Choroid plexus epithelial cell (primary cell): ENCODE measurements around the gene YAF2.

Source experiments
- DNase-seq: peaks from one replicate; pipeline ENCODE4 v3.0.0-alpha.2; 2010; ENCODE audit warnings: low read depth
- H3K4me3 ChIP-seq: 2 replicates; pipeline ENCODE4 v1.5.1; 2011; ENCODE audit warnings: low read depth, mild to moderate bottlenecking, control low read depth, low read length, moderate library complexity
- CTCF ChIP-seq: conservative IDR thresholded peaks from 2 replicates; pipeline ENCODE4 v1.5.1; 2011; ENCODE audit warnings: low read depth, mild to moderate bottlenecking, control low read depth, inconsistent platforms, low read length, moderate library complexity

Gene YAF2

GRCh38 chr12:42281844-42282243 lies 43.8 kb upstream of the YAF2 start:
- DNase-seq: no peak
- no peak for TF ChIP-seq CTCF
- H3K4me3 ChIP-seq: no peak overlapping the region

- no peak for DNase-seq
- H3K4me3 ChIP-seq: no peak overlapping the region
- no peak for TF ChIP-seq CTCF
Measured at GRCh38 chr12:42281278-42281677, 43.2 kb upstream of the YAF2 start.

- no peak for TF ChIP-seq CTCF
- DNase-seq: no peak
- no peak overlapping the region for H3K4me3 ChIP-seq
Measured at GRCh38 chr12:42278128-42278510, 40.1 kb upstream of the YAF2 start.

GRCh38 chr12:42277396-42278127 lies 39.5 kb upstream of the YAF2 start:
- no peak for TF ChIP-seq CTCF
- no peak for DNase-seq
- no peak overlapping the region for H3K4me3 ChIP-seq

- DNase-seq: no peak
- H3K4me3 ChIP-seq: no peak overlapping the region
- no peak for TF ChIP-seq CTCF
Measured at GRCh38 chr12:42275499-42275898, 37.5 kb upstream of the YAF2 start.

- DNase-seq: no peak
- no peak overlapping the region for H3K4me3 ChIP-seq
- no peak for TF ChIP-seq CTCF
Measured at GRCh38 chr12:42273706-42274105, 35.7 kb upstream of the YAF2 start.

- no peak for TF ChIP-seq CTCF
- no peak for DNase-seq
- H3K4me3 ChIP-seq: no peak overlapping the region
Measured at GRCh38 chr12:42270596-42270995, 32.5 kb upstream of the YAF2 start.
